Activated naive CD8-positive, alpha-beta T cell treated with anti-CD3 and anti-CD28 coated beads for 36 hours (primary cell): Measurements from ENCODE around the gene KDM4B. TPM values are rescaled to one million over a fixed set of nuclear protein-coding genes. Genes with fewer than 3 reads are reported as not detected.

Experiments used
- DNase-seq: peaks from one replicate; pipeline ENCODE4 v3.0.0; 2021
- H3K27ac Mint-ChIP-seq: one replicate; pipeline ENCODE4 v1.8.0; 2022; ENCODE audit warnings: mild to moderate bottlenecking, moderate library complexity, mixed read lengths
- H3K27me3 Mint-ChIP-seq: one replicate; pipeline ENCODE4 v1.8.0; 2022; ENCODE audit warnings: mild to moderate bottlenecking, mixed read lengths
- H3K36me3 Mint-ChIP-seq: one replicate; pipeline ENCODE4 v1.8.0; 2021; ENCODE audit warnings: mild to moderate bottlenecking, mixed read lengths
- H3K4me1 Mint-ChIP-seq: one replicate; pipeline ENCODE4 v1.8.0; 2021; ENCODE audit warnings: mixed read lengths
- H3K4me3 Mint-ChIP-seq: one replicate; pipeline ENCODE4 v1.8.0; 2022; ENCODE audit warnings: mild to moderate bottlenecking, moderate library complexity, mixed read lengths
- H3K9me3 Mint-ChIP-seq: one replicate; pipeline ENCODE4 v1.8.0; 2022; ENCODE audit warnings: mixed read lengths
- total RNA-seq, 2 experiments: library from RNA; stranded (reverse); gene quantifications; one replicate each; pipeline ENCODE4 v1.2.3, GENCODE V29; 2021

KDM4B gene
- total RNA-seq, 2 experiments from 2014 or later, result 29.4 to 31.3 TPM

DNA sequence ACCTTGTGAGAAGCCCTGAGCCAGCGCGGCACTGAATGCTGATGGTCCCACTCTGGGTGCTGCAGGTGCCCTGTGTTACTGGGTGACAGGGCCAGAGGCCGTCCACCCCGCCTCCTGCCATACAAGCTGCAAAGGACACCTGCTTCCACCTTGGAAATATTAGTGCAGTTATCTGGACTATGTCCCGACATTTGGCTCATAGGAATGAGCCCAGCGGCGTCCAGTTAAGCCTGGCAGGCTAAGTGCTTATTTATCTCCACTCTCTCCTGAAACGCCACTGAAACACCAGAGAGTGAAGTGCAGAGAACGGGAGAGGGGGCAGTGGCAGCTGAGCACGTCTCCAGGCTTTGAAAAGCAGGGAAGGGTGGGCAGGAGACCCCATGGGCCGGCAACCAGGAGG is 145.8 kb downstream of the KDM4B start:
- H3K27ac Mint-ChIP-seq, result no peak overlapping the region
- no peaks in the 10 kb centered on the region for H3K4me1 Mint-ChIP-seq
- H3K27me3 Mint-ChIP-seq, result no peaks in the 10 kb centered on the region
- DNase-seq, result no peak
- peaks cover 2% of the 10 kb centered on the region for H3K9me3 Mint-ChIP-seq
- peaks cover 14% of the 10 kb centered on the region for H3K36me3 Mint-ChIP-seq
- H3K4me3 Mint-ChIP-seq, result no peak overlapping the region

- no peaks in the 10 kb centered on the region for H3K27me3 Mint-ChIP-seq
- H3K27ac Mint-ChIP-seq, result no peak overlapping the region
- no peak overlapping the region for H3K4me3 Mint-ChIP-seq
- no peak for DNase-seq
- H3K9me3 Mint-ChIP-seq, result peaks cover 2% of the 10 kb centered on the region
- no peaks in the 10 kb centered on the region for H3K4me1 Mint-ChIP-seq
- H3K36me3 Mint-ChIP-seq, result peaks cover 14% of the 10 kb centered on the region
Observed at GRCh38 chr19:5115351-5115750, 146.4 kb downstream of the KDM4B start.

- Mint-ChIP-seq H3K27ac (no peak overlapping the region), H3K4me1 (no peaks in the 10 kb centered on the region), H3K36me3 (peaks cover 14% of the 10 kb centered on the region), H3K9me3 (peaks cover 2% of the 10 kb centered on the region), H3K4me3 (no peak overlapping the region), H3K27me3 (no peaks in the 10 kb centered on the region)
- DNase-seq, result no peak
Observed at GRCh38 chr19:5115771-5116202, 146.9 kb downstream of the KDM4B start.

DNA sequence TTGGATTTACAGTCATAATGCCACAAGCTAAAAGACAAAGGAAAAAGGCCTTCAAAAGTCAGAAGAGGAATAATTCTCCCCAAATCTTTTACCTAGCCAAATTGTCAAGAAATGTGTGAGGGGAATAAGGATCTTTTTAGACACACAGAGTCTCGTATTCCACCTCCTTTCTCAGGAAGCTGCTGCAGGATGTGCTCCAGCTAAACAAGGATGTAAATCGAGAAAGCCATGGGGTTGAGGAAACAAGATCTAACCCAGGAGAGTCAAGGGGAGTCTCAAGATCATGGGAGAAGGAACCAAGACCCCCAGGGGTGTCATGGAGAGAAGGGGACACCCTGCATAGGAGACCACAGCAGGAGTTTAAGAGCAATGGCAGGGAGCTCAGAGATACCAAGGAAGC is 147.4 kb downstream of the KDM4B start:
- DNase-seq, result no peak
- Mint-ChIP-seq H3K4me1 (peaks cover 4% of the 10 kb centered on the region), H3K4me3 (no peak overlapping the region), H3K9me3 (peaks cover 2% of the 10 kb centered on the region), H3K27ac (no peak overlapping the region), H3K36me3 (peaks cover 14% of the 10 kb centered on the region), H3K27me3 (no peaks in the 10 kb centered on the region)

DNA sequence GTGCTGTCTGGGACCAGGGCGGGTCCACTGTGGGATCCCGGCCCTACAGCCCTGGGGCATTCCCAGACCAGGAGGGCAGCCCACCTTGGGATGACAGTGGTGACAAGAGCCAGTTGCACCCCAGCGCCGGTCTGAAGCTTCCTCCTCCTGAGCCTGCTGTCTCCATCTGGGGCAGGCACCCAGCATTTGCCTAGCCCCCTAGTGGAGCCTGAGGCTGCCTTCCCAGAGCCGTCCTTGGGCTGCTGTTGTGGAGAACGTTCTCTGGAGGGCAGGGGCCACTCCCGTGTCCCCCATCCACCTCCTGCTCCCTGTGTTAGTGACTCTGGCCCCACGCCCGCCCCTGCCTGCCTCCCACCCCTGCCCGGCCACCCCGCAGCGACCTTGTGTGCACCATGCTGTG is 148.5 kb downstream of the KDM4B start:
- peaks cover 14% of the 10 kb centered on the region for H3K4me1 Mint-ChIP-seq
- H3K27ac Mint-ChIP-seq, result no peak overlapping the region
- H3K4me3 Mint-ChIP-seq, result no peak overlapping the region
- peaks cover 13% of the 10 kb centered on the region for H3K36me3 Mint-ChIP-seq
- no peaks in the 10 kb centered on the region for H3K27me3 Mint-ChIP-seq
- no peak for DNase-seq
- H3K9me3 Mint-ChIP-seq, result peaks cover 2% of the 10 kb centered on the region

GRCh38 chr19:5118026-5118425 is 149.1 kb downstream of the KDM4B start:
- H3K4me3 Mint-ChIP-seq, result no peak overlapping the region
- no peak overlapping the region for H3K27ac Mint-ChIP-seq
- peaks cover 14% of the 10 kb centered on the region for H3K4me1 Mint-ChIP-seq
- no peaks in the 10 kb centered on the region for H3K27me3 Mint-ChIP-seq
- no peak for DNase-seq
- H3K9me3 Mint-ChIP-seq, result peaks cover 2% of the 10 kb centered on the region
- peaks cover 14% of the 10 kb centered on the region for H3K36me3 Mint-ChIP-seq

DNA sequence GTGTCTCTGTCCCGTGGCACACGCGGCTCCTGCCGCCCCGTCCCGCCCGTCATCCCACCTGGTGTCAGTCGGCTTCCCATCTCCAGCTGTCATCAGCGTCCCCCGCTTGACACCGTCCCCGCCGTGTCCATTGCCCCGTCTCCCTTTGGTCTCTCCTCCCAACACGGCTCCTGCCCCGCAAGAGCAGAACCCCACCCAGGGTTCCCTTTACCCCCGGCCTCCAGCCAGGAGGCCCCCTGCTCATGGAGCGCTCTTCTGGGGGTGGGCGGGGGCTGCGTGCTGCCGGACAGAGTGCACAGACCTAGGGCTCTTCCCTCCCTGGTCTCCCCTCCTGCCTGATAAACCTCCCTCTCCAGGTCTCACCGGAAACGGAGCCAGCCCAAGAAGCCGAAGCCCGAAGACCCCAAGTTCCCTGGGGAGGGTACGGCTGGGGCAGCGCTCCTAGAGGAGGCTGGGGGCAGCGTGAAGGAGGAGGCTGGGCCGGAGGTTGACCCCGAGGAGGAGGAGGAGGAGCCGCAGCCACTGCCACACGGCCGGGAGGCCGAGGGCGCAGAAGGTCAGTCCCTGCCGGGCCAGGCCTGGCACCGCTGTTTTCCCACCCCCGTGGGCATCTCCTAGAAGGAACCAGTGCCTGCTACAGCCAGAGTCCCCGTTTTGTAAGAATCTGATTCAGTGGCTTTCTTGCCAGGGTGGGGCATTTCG is 150.5 kb downstream of the KDM4B start:
- Mint-ChIP-seq H3K36me3 (peaks cover 14% of the 10 kb centered on the region), H3K27me3 (no peaks in the 10 kb centered on the region), H3K9me3 (peaks cover 2% of the 10 kb centered on the region), H3K4me3 (no peak overlapping the region), H3K4me1 (peaks cover 14% of the 10 kb centered on the region), H3K27ac (no peak overlapping the region)
- no peak for DNase-seq

DNA sequence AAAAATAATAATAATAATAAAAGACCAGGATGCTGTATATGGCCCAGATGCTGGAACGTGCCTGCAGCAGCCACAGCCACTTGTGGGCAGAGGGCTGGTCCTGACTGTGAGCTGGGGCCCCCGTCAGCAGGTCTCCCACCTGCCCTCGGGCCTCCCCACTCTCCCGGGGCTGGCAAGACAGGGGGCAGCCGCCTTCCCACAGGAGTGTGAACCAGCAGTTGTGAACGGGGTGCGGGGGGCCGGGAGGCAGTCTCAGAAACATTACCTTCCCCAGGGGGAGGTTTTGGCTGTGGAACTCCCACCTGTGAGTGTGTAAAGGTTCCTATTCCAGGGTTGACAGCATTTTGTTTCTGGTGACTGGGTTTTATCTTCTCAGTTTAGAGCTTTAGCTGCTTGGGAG is 151.4 kb downstream of the KDM4B start:
- Mint-ChIP-seq H3K9me3 (peaks cover 2% of the 10 kb centered on the region), H3K36me3 (peaks cover 8% of the 10 kb centered on the region), H3K27me3 (no peaks in the 10 kb centered on the region), H3K27ac (no peak overlapping the region), H3K4me3 (no peak overlapping the region), H3K4me1 (peaks cover 14% of the 10 kb centered on the region)
- no peak for DNase-seq

GRCh38 chr19:5120833-5121232 is 151.9 kb downstream of the KDM4B start:
- H3K4me1 Mint-ChIP-seq, result peaks cover 16% of the 10 kb centered on the region
- no peak for DNase-seq
- no peak overlapping the region for H3K4me3 Mint-ChIP-seq
- peaks cover 2% of the 10 kb centered on the region for H3K9me3 Mint-ChIP-seq
- peaks cover 5% of the 10 kb centered on the region for H3K36me3 Mint-ChIP-seq
- no peak overlapping the region for H3K27ac Mint-ChIP-seq
- H3K27me3 Mint-ChIP-seq, result no peaks in the 10 kb centered on the region

DNA sequence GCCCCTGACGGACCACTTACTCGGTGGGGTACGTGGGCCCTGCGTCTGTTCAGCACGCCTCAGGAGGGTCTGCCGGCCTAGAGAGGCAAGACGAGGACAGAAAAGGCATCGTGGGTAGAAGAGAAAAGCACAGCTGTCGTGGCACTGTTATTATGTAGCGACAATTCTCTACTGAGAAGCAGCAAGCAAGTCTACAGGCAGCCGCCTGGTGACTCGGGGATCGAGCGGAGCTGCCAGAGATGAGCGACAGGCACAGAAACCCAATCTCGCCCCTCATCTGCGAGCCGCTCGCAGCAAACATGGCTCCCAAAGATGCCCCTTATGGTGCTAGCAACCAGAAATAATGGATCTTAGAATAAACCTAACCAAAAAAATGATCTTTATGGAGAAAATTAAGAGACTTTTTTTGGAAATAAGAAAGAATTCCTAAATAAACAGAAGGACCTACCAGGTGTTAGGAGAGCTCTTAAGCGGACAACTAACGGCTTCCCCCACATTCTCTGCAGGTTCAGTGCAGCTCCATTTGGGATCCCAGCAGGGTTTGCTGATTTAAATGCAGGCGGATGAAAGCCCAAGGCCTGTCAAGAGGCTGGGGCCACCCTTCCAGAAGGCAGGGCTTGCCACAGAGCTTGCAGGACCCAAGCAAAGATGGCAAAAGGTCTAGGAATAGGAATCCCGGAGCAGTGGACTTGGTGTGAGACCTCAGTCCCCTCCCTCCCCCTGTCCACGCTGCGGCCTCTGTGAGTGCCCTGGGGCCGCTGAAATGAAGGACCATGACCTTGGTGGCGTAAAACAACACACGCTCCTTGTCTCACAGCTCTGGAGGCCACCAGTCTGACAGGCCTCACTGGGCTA is 152.6 kb downstream of the KDM4B start:
- H3K36me3 Mint-ChIP-seq, result peaks cover 5% of the 10 kb centered on the region
- peaks cover 19% of the 10 kb centered on the region for H3K4me1 Mint-ChIP-seq
- peak overlapping the region; percentile 41 for H3K27ac Mint-ChIP-seq
- H3K4me3 Mint-ChIP-seq, result no peak overlapping the region
- H3K9me3 Mint-ChIP-seq, result no peaks in the 10 kb centered on the region
- no peak for DNase-seq
- H3K27me3 Mint-ChIP-seq, result no peaks in the 10 kb centered on the region

DNA sequence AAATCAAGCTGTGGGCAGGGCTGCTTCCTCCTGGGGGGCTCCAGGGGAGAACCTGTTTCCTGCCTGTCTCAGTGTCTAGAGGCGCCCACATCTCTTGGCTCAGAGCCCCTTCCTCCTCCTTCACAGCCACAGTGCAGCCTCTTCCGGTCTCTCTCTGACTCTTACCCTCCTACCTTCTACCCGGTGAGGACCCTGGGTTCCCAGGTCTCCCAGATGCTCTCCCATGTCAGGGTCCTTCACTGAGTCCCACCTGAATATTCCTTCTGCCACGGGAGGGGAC is 153.1 kb downstream of the KDM4B start:
- Mint-ChIP-seq H3K4me3 (no peak overlapping the region), H3K36me3 (peaks cover 5% of the 10 kb centered on the region), H3K9me3 (no peaks in the 10 kb centered on the region), H3K27ac (peak overlapping the region; percentile 41), H3K27me3 (no peaks in the 10 kb centered on the region), H3K4me1 (peaks cover 19% of the 10 kb centered on the region)
- no peak for DNase-seq

- Mint-ChIP-seq H3K9me3 (no peaks in the 10 kb centered on the region), H3K4me3 (no peak overlapping the region), H3K27me3 (no peaks in the 10 kb centered on the region), H3K4me1 (peaks cover 19% of the 10 kb centered on the region), H3K36me3 (peaks cover 5% of the 10 kb centered on the region), H3K27ac (no peak overlapping the region)
- no peak for DNase-seq
Observed at GRCh38 chr19:5122671-5123409, 153.9 kb downstream of the KDM4B start.

DNA sequence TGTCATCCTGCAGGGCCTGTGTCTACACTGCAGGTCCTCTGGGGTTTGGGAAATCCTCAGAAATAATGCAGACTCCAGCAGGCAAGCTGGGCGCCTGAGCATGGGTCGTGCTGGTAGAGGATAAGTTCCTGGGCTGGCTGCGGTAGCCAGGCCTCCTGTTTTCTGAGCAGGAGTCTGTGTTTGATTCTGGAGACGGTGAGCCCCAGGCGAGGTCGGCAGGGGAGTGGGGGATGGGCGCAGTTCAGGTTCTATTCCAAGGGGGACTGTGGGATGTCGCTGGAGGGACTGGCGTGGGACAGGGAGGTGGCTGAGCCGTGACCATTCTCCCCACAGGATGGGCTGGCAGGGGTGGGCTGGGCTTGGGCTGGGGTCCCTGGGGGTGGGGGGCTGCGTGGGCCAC is 154.7 kb downstream of the KDM4B start:
- Mint-ChIP-seq H3K27ac (no peak overlapping the region), H3K27me3 (no peaks in the 10 kb centered on the region), H3K4me3 (no peak overlapping the region), H3K9me3 (no peaks in the 10 kb centered on the region), H3K4me1 (peaks cover 19% of the 10 kb centered on the region), H3K36me3 (peaks cover 5% of the 10 kb centered on the region)
- DNase-seq, result no peak

DNA sequence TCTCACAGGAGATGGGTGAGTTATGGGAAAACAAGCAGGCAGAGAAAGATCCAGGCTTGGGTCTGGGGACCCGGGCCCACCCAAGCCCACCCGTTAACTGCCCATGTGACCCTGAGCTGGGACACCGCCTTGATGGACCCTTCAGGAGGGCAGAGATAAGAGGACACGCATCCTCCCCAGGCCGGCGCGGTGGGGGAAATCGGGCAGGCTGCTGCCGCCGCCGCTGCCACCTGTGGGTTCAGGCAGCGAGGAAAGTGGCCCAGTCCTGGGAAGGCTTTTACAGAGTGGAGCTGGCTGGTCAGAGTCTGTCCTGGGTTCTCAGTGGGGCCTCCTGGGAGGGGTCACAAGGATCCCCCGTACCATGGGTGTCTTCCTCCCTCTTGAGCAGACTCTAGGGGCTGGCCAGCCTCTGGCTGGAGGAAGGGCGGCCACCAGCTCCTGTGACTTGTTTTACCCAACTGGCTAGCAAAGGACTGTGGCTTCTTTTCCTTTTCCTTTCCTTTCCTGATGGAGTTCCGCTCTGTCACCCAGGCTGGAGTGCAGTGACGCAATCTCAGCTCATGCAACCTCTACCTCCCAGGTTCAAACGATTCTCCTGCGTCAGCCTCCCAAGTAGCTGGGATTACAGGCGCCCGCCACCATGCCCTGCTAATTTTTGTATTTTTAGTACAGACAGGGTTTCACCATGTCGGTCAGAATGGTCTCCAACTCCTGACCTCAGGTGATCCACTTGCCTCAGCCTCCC is 155.4 kb downstream of the KDM4B start:
- no peak overlapping the region for H3K4me3 Mint-ChIP-seq
- H3K9me3 Mint-ChIP-seq, result no peaks in the 10 kb centered on the region
- peaks cover 5% of the 10 kb centered on the region for H3K36me3 Mint-ChIP-seq
- H3K27me3 Mint-ChIP-seq, result no peaks in the 10 kb centered on the region
- peaks cover 19% of the 10 kb centered on the region for H3K4me1 Mint-ChIP-seq
- no peak overlapping the region for H3K27ac Mint-ChIP-seq
- no peak for DNase-seq

GRCh38 chr19:5125376-5125775 is 156.5 kb downstream of the KDM4B start:
- H3K27ac Mint-ChIP-seq, result no peak overlapping the region
- no peak overlapping the region for H3K4me3 Mint-ChIP-seq
- H3K4me1 Mint-ChIP-seq, result peaks cover 26% of the 10 kb centered on the region
- no peak for DNase-seq
- peaks cover 5% of the 10 kb centered on the region for H3K36me3 Mint-ChIP-seq
- no peaks in the 10 kb centered on the region for H3K27me3 Mint-ChIP-seq
- no peaks in the 10 kb centered on the region for H3K9me3 Mint-ChIP-seq
